Lower leg skin (tissue), 3 donors: ENCODE results near the gene SAXO1.
"Not testable (repeated sequence)": the region's sequence is repeated elsewhere in the genome, so short reads cannot be mapped to it uniquely, and the experiment has no call there.

Source experiments
- POLR2A ChIP-seq, 2 donors: fragments of 450-650 bp; IDR thresholded peaks; one replicate each; pipeline ENCODE4 v1.6.1; 2016 to 2017; ENCODE audit warnings: antibody characterized with exemption in 2 of 2, mild to moderate bottlenecking in 1 of 2, moderate library complexity in 1 of 2
- TF ChIP-seq, protein P1 (sequence below), 3 donors: fragments of 450-650 bp; IDR thresholded peaks; one replicate each; pipeline ENCODE4 v1.5.1; 2016; ENCODE audit warnings: antibody characterized with exemption in 3 of 3, mild to moderate bottlenecking in 3 of 3, moderate library complexity in 2 of 3

DNA sequence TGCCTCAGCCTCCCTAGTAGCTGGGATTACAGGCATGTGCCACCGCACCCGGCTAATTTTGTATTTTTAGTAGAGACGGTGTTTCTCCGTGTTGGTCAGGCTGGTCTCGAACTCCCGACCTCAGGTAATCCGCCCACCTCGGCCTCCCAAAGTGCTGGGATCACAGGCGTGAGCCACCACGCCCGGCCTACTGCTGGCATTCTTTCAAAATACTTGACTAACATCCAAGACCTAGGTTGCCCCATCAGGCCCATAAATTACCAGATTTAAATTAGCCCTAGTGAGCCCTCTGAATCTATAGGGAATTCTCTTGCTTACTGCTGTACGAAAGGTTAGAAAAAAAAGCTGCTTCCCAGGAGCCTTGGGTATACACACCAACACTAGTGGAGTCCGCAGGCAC, 102.4 kb downstream of the SAXO1 start:
- TF ChIP-seq, protein P1, sequence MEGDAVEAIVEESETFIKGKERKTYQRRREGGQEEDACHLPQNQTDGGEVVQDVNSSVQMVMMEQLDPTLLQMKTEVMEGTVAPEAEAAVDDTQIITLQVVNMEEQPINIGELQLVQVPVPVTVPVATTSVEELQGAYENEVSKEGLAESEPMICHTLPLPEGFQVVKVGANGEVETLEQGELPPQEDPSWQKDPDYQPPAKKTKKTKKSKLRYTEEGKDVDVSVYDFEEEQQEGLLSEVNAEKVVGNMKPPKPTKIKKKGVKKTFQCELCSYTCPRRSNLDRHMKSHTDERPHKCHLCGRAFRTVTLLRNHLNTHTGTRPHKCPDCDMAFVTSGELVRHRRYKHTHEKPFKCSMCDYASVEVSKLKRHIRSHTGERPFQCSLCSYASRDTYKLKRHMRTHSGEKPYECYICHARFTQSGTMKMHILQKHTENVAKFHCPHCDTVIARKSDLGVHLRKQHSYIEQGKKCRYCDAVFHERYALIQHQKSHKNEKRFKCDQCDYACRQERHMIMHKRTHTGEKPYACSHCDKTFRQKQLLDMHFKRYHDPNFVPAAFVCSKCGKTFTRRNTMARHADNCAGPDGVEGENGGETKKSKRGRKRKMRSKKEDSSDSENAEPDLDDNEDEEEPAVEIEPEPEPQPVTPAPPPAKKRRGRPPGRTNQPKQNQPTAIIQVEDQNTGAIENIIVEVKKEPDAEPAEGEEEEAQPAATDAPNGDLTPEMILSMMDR (IDR thresholded peaks at IDR 0.05), result not testable (repeated sequence)
- not testable (repeated sequence) for TF ChIP-seq POLR2A (IDR thresholded peaks at IDR 0.05)
